ENCODE data around the gene TBC1D10A.

TBC1D10A gene

DNA sequence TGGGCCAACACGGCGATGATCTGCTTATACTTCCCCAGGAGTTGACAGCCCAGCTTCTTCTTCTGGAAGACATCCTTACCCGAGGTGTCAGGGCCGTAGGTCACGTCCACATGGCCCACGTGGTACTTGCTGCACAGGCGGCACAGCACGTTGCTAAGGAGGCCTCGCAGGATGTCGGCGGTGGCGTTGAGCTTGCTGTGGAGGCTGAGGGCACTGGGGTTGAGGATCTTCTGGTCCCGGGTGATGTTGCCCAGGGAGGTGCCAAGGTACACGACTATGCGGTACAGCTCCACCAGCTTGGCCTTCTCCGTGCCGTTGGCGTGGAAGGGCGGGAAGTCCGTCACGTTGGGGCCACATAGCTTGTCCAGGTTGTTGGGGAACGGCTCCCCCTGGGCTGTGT is 83.1 kb downstream of the TBC1D10A start:
- no peak for DNase-seq

Measured in NCI-H1105 treated with DMSO at 0.1 percent for 48 hours (cell line).